Measurements from ENCODE around the gene MAPK8IP3. TPM values are rescaled to one million over a fixed set of nuclear protein-coding genes. Genes with fewer than 3 reads are reported as not detected.
"Not testable (repeated sequence)": the region's sequence is repeated elsewhere in the genome, so short reads cannot be mapped to it uniquely, and the experiment has no call there.

Gene MAPK8IP3
- polyA plus RNA-seq, 1 donor from 2014 or later: 5.9 TPM

GRCh38 chr16:1712791-1713261, 6.8 kb downstream of the MAPK8IP3 start:
- Mint-ChIP-seq H3K4me1 (peaks cover 23 to 56% (median 37%) of the 10 kb centered on the region in 3 donors), H3K36me3 (no peaks in the 10 kb centered on the region), H3K9me3 (no peaks in the 10 kb centered on the region), H3K27me3 (no peaks in the 10 kb centered on the region), H3K4me3 (peak overlapping the region; percentile 34 to 94 (median 84)), H3K27ac (peak overlapping the region; percentile 96 to 100 (median 99))

GRCh38 chr16:1713331-1713730, 7.3 kb downstream of the MAPK8IP3 start:
- Mint-ChIP-seq H3K9me3 (no peaks in the 10 kb centered on the region), H3K27me3 (no peaks in the 10 kb centered on the region), H3K36me3 (no peaks in the 10 kb centered on the region), H3K4me3 (peak overlapping the region; percentile 76 to 94 (median 84)), H3K4me1 (peaks cover 19 to 54% (median 36%) of the 10 kb centered on the region in 3 donors), H3K27ac (peak overlapping the region; percentile 96 to 100 (median 99))

- no peaks in the 10 kb centered on the region for H3K9me3 Mint-ChIP-seq
- H3K36me3 Mint-ChIP-seq: no peaks in the 10 kb centered on the region
- H3K27me3 Mint-ChIP-seq: no peaks in the 10 kb centered on the region
- peaks cover 22 to 53% (median 40%) of the 10 kb centered on the region in 3 donors for H3K4me1 Mint-ChIP-seq
- peak overlapping the region; percentile 76 to 94 (median 84) for H3K4me3 Mint-ChIP-seq
- H3K27ac Mint-ChIP-seq: peak overlapping the region; percentile 96 to 100 (median 99)
These were observed 7.9 kb downstream of the MAPK8IP3 start for GRCh38 chr16:1713933-1714332.

- Mint-ChIP-seq H3K36me3 (peaks cover under 1% of the 10 kb centered on the region), H3K4me1 (peaks cover 34 to 54% (median 50%) of the 10 kb centered on the region in 3 donors), H3K27me3 (no peaks in the 10 kb centered on the region), H3K27ac (peak overlapping the region; percentile 51 to 100 (median 87)), H3K9me3 (no peaks in the 10 kb centered on the region), H3K4me3 (peak overlapping the region in 2 of 4 donors; percentile 46 to 51)
These were observed 9.2 kb downstream of the MAPK8IP3 start for GRCh38 chr16:1715220-1715619.

GRCh38 chr16:1718236-1718635, 12.2 kb downstream of the MAPK8IP3 start:
- Mint-ChIP-seq H3K4me3 (peak overlapping the region in 1 of 4 donors; percentile 84), H3K27ac (peak overlapping the region in 2 of 3 donors; percentile 88), H3K4me1 (peaks cover 40 to 53% (median 51%) of the 10 kb centered on the region in 3 donors)
- H3K27me3 Mint-ChIP-seq, H3K36me3 Mint-ChIP-seq, H3K9me3 Mint-ChIP-seq: not testable (repeated sequence)

GRCh38 chr16:1719559-1720229, 13.7 kb downstream of the MAPK8IP3 start:
- Mint-ChIP-seq H3K4me1 (peaks cover 39 to 49% (median 42%) of the 10 kb centered on the region in 3 donors), H3K4me3 (peak overlapping the region; percentile 23 to 70 (median 46)), H3K27ac (peak overlapping the region; percentile 88 to 95 (median 88))
- not testable (repeated sequence) for H3K9me3 Mint-ChIP-seq, H3K36me3 Mint-ChIP-seq, H3K27me3 Mint-ChIP-seq

- Mint-ChIP-seq H3K27me3 (no peaks in the 10 kb centered on the region), H3K36me3 (peaks cover 2% of the 10 kb centered on the region), H3K4me3 (peak overlapping the region in 1 of 4 donors; percentile 70), H3K4me1 (peaks cover 37 to 42% (median 38%) of the 10 kb centered on the region in 3 donors), H3K9me3 (no peaks in the 10 kb centered on the region), H3K27ac (peak overlapping the region; percentile 46 to 85 (median 76))
These were observed 15.4 kb downstream of the MAPK8IP3 start for GRCh38 chr16:1721372-1721771.

- Mint-ChIP-seq H3K27ac (peak overlapping the region; percentile 85 to 92 (median 86)), H3K36me3 (peaks cover 7% of the 10 kb centered on the region), H3K4me3 (peak overlapping the region in 3 of 4 donors; percentile 42 to 78 (median 76)), H3K9me3 (no peaks in the 10 kb centered on the region), H3K4me1 (peaks cover 32 to 38% (median 38%) of the 10 kb centered on the region in 3 donors), H3K27me3 (no peaks in the 10 kb centered on the region)
These were observed 17.6 kb downstream of the MAPK8IP3 start for GRCh38 chr16:1723450-1724147.

- Mint-ChIP-seq H3K4me3 (no peak overlapping the region), H3K4me1 (peaks cover 23 to 31% (median 31%) of the 10 kb centered on the region in 3 donors), H3K9me3 (peaks cover 0 to 1% (median 0%) of the 10 kb centered on the region in 3 donors), H3K27me3 (no peaks in the 10 kb centered on the region), H3K36me3 (peaks cover 7% of the 10 kb centered on the region), H3K27ac (no peak overlapping the region)
These were observed 18.5 kb downstream of the MAPK8IP3 start for GRCh38 chr16:1724491-1724890.

- peak overlapping the region in 1 of 4 donors; percentile 34 for H3K4me3 Mint-ChIP-seq
- peaks cover 0 to 1% (median 0%) of the 10 kb centered on the region in 3 donors for H3K9me3 Mint-ChIP-seq
- H3K27me3 Mint-ChIP-seq: no peaks in the 10 kb centered on the region
- peaks cover 12 to 23% (median 19%) of the 10 kb centered on the region in 3 donors for H3K4me1 Mint-ChIP-seq
- peak overlapping the region; percentile 51 to 90 (median 80) for H3K27ac Mint-ChIP-seq
- peaks cover 5% of the 10 kb centered on the region for H3K36me3 Mint-ChIP-seq
These were observed 20.9 kb downstream of the MAPK8IP3 start for GRCh38 chr16:1726661-1727502.

- peaks cover 7 to 19% (median 13%) of the 10 kb centered on the region in 3 donors for H3K4me1 Mint-ChIP-seq
- peak overlapping the region in 1 of 3 donors; percentile 80 for H3K27ac Mint-ChIP-seq
- peaks cover 0 to 1% (median 0%) of the 10 kb centered on the region in 3 donors for H3K9me3 Mint-ChIP-seq
- H3K36me3 Mint-ChIP-seq: peaks cover 5% of the 10 kb centered on the region
- no peaks in the 10 kb centered on the region for H3K27me3 Mint-ChIP-seq
- H3K4me3 Mint-ChIP-seq: no peak overlapping the region
These were observed 21.9 kb downstream of the MAPK8IP3 start for GRCh38 chr16:1727651-1728624.

GRCh38 chr16:1729026-1729425, 23.0 kb downstream of the MAPK8IP3 start:
- H3K27me3 Mint-ChIP-seq: no peaks in the 10 kb centered on the region
- H3K27ac Mint-ChIP-seq: no peak overlapping the region
- H3K9me3 Mint-ChIP-seq: peaks cover 0 to 1% (median 0%) of the 10 kb centered on the region in 3 donors
- H3K4me1 Mint-ChIP-seq: peaks cover 0 to 11% (median 4%) of the 10 kb centered on the region in 3 donors
- no peak overlapping the region for H3K4me3 Mint-ChIP-seq
- peaks cover 5% of the 10 kb centered on the region for H3K36me3 Mint-ChIP-seq

- Mint-ChIP-seq H3K4me3 (no peak overlapping the region), H3K9me3 (peaks cover 0 to 1% (median 0%) of the 10 kb centered on the region in 3 donors), H3K27ac (peak overlapping the region in 1 of 3 donors; percentile 46), H3K4me1 (peaks cover 0 to 11% (median 4%) of the 10 kb centered on the region in 3 donors), H3K27me3 (no peaks in the 10 kb centered on the region), H3K36me3 (peaks cover 5% of the 10 kb centered on the region)
These were observed 23.4 kb downstream of the MAPK8IP3 start for GRCh38 chr16:1729445-1729844.

Data from IgD-negative memory B cell (primary cell).